GM18909 (cell line): ENCODE data around the gene AGBL4.

Source experiments
- ATAC-seq: cut with Tn5 transposase; IDR thresholded peaks from one replicate; pipeline ENCODE4 v1.9.1; 2021; ENCODE audit warnings: mild to moderate bottlenecking; ENCODE audit not compliant: unreplicated experiment, poor library complexity

The AGBL4 gene

GRCh38 chr1:48715921-48716320, 1307.8 kb downstream of the AGBL4 start:
- no peak for ATAC-seq

- ATAC-seq = no peak
These were observed 1312.8 kb downstream of the AGBL4 start for GRCh38 chr1:48710915-48711314.

DNA sequence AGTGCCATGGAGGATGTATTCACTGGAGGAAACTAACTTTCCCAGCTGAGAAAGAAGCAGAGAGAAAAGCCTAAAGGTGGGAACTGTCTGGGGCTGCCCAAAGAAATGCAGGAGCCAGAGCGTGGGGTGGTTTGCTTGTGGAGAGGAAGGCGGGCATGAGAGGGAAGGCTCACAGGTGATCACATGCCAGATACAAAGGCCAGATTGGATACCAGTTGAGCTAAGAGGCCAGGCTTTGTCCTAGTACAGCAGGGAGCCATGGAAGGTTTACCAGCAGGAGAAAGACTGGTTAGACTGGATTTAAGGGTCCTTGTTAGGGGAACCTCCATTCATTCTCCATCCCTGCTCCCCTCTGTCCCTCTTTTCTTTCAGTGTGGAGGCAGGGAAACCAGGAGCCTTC, 1313.4 kb downstream of the AGBL4 start:
- no peak for ATAC-seq

DNA sequence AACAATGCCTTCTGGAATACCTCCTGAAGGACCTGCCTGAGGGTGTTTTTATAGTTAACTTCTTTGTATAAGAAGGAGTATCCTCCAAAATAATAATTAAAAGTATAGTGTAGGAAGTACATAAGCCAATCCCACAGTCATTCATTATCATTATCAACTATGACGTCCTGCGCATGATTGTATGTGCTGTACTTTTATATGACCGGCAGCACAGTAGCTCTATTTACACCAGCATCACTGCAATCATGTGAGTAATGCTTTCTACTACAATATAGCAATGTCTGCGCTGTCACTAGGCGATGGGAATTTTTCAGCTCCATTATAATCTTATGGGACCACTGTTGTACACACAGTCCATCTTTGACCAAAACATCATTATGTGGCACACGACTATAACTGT, 1319.0 kb downstream of the AGBL4 start:
- no peak for ATAC-seq

DNA sequence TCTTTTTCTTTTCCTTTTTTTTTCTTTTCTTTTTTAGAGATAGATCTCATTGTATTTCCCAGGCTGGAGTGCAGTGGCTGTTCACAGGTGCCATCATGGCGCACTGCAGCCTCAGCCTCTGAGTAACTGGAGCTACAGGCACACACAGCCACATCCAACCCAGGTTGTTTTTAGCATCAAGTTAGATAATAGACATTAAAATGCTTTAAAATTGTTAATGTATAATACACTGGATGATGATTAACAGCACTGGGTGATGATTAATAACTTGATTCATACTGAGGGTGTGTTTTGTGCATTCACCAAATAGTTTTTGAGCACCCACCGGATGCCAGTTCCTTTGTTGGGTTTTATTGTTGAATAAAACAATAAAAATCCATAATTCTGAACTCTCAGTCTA, 1322.3 kb downstream of the AGBL4 start:
- ATAC-seq = peak; percentile 51

DNA sequence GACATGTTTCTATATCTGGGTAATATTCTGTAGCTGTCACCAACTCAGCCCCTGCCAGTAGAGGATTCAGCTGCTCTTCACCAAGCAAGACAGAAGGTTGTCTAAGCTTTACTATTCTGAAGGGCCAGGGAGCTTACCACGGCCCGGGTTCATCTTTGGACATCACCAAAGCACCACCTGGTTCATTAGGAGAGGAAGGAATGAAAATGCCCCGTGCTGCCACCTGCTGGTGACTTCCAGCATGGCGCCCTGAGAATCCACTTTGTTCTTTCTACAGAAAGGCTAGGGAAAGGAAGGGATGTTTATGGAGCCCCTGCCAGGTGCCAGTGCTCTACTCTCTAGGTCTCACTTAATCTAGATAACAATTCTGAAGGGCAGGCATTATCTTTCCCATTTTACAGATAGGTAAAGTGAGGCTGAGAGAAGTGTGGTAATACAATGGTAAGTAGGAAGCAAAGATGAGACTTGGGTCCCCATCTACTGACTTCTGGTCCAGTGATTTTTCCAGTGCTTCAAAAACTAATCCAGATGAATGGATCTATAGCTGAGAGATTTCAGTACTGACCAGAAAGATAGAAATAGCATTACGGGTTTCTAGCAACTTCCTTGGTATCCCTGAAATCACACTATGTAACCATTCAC, 1326.6 kb downstream of the AGBL4 start:
- peak; percentile 64 for ATAC-seq

- ATAC-seq = no peak
These were observed 1328.6 kb downstream of the AGBL4 start for GRCh38 chr1:48695161-48695560.

GRCh38 chr1:48693674-48694320, 1330.0 kb downstream of the AGBL4 start:
- ATAC-seq = no peak

GRCh38 chr1:48693180-48693579, 1330.6 kb downstream of the AGBL4 start:
- ATAC-seq = no peak

- ATAC-seq = no peak
These were observed 1331.5 kb downstream of the AGBL4 start for GRCh38 chr1:48692235-48692634.

DNA sequence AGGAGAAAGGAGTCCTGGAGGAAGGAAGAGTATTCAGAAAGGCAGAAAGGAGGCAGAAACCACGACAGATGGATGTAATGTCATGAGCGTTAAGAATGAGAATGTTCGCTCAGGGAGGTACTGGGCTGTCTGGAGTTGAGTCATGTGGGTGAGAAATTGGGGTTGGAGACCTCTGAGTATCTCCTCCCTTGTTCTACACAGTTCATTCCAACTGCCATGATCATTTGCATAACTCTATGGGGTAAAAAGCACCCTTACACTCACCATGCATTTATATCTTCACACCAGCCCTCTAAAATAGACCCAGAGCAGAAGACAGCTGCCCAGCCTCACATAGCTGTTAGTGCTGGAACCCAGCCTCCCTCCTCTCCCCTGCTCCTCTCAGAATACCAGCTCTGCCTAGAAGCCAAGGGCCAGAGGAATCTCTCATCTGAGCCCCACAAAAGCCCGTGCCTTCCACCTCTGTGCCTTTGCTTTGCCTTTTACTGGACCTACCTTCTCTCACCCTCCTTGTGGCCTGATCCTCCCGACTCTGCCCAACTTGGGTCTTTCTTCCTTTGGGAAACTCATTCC, 1332.2 kb downstream of the AGBL4 start:
- peak; percentile 84 for ATAC-seq

GRCh38 chr1:48688102-48688760, 1335.5 kb downstream of the AGBL4 start:
- peak; percentile 77 for ATAC-seq

- ATAC-seq = no peak
These were observed 1336.3 kb downstream of the AGBL4 start for GRCh38 chr1:48687282-48688045.

GRCh38 chr1:48686159-48686558, 1337.6 kb downstream of the AGBL4 start:
- no peak for ATAC-seq

DNA sequence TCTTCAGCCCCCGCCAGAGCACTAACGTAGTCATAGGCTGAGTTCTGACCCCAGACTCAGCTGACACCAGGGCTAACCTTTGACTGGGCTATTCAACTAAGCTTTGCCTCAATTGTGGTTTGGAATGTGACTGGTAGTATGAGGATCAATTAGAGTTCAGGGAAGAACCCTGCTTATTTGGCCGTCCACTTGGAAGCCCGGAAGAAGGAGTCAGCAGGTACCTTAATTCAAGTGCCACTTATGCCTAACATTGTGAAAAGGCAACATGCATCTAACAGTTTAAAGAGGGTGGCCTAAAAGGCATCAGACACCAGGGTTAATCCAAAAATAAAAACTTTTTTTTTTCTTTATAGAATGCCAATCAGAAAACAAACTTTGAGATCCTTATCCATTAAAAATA, 1339.4 kb downstream of the AGBL4 start:
- ATAC-seq = no peak

DNA sequence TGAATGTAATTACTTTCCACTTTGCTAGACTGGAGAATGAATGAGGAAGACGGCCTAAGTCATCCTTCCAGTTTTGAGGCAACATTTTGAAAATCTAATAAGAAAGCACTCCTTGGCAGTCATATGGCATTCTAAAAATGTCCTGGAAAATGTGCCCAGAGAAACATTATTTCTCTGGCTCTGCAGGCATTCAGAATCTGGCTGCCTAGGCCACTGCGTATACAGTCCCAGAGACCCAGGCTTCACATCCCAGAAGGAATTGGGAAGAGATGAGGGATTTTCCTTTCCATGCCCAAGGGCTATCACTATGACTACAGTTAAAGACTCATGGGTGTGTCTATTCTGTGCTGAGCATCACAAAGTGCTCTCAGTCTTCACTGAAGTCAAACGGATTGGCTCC, 1339.9 kb downstream of the AGBL4 start:
- ATAC-seq = no peak

GRCh38 chr1:48681476-48682305, 1342.1 kb downstream of the AGBL4 start:
- ATAC-seq = no peak

DNA sequence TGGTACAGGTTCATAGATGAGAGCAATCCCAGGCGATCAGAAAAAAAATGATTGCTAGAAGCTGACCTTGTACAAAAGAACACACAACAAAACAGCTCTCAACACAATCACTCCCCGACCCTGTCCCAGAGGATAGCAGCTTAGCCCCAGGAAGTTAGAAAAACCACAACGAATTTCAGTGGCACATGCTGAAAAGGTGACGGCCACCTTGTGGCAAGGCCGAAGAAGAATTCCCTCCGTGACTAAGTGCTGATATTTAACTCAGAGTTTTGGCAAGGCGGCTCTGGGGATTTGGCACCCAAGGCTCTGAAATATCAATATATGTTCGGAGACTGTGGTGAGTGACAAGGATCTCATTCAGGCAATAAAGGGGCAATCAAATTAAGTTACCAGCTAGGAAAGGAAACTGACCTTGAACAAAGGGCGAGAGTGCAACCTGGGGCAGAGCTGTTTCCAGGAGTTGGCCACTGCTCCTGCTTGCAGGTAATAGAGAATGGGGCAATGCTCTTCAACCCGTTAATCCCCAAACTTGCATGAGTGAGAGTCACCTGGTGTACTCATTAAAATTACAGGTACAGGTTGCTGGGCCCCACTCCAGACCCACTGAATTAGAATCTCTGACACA, 1343.2 kb downstream of the AGBL4 start:
- no peak for ATAC-seq

- no peak for ATAC-seq
These were observed 1343.9 kb downstream of the AGBL4 start for GRCh38 chr1:48679859-48680258.
